ENCODE measurements around the gene HJURP. TPM values are rescaled to one million over a fixed set of nuclear protein-coding genes. Genes with fewer than 3 reads are reported as not detected.
"Not testable (repeated sequence)": the region's sequence is repeated elsewhere in the genome, so short reads cannot be mapped to it uniquely, and the experiment has no call there.

Gene HJURP
- 1 to 10 TPM in 3 of 6 experiments, under 1 TPM in 3; 0.27 to 2.5 (median 0.89) TPM for total RNA-seq
- long read RNA-seq, partial matches to known transcripts: 1 of 1 reads
- long read RNA-seq, other reads (novel, unspliced or antisense): 0 of 1 reads

- ATAC-seq (peak; percentile 98 to 99 (median 98)), DNase-seq (peak; percentile 93 to 94 (median 94))
- no peaks in the 10 kb centered on the region for H3K9me3 ChIP-seq
- peak within 1 kb of the TSS; percentile 50 to 78 (median 64) for H3K4me3 ChIP-seq
- H3K27me3 ChIP-seq: no peaks in the 10 kb centered on the region
- 0% methylated on average over 22 of the region's 60 CpGs for WGBS (ENCODE audit: insufficient coverage, low coverage, low lambda C conversion rate, missing lambda C conversion rate)
- peak; percentile 71 for TF ChIP-seq POLR2A (IDR thresholded peaks at IDR 0.05)
- TF ChIP-seq CTCF (IDR thresholded peaks at IDR 0.05): no peak
- no peaks in the 10 kb centered on the region for H3K36me3 ChIP-seq
- H3K27ac ChIP-seq: peak within 1 kb of the TSS in 1 of 3 donors; percentile 20
- intact Hi-C loops (cut with DNase I): no loop called here
- H3K4me1 ChIP-seq: peaks cover 0 to 4% (median 2%) of the 10 kb centered on the region in 4 donors
Observed at GRCh38 chr2:233854241-233854981, at the start of gene HJURP. Gene HJURP (minus strand): TSS chr2:233854535. CDS start chr2:233854500, 35 bp downstream.

- WGBS (ENCODE audit: insufficient coverage, low coverage, low lambda C conversion rate, missing lambda C conversion rate): 85% methylated on average over 4 of the region's 4 CpGs
- Histone ChIP-seq H3K4me1 (no peaks in the 10 kb centered on the region), H3K27ac (no peak overlapping the region), H3K36me3 (no peaks in the 10 kb centered on the region), H3K4me3 (no peak overlapping the region), H3K27me3 (no peaks in the 10 kb centered on the region), H3K9me3 (no peaks in the 10 kb centered on the region)
- TF ChIP-seq CTCF (IDR thresholded peaks at IDR 0.05) (no peak), POLR2A (IDR thresholded peaks at IDR 0.05) (no peak)
- intact Hi-C loops (cut with DNase I): no loop called here
- ATAC-seq (no peak), DNase-seq (no peak)
Observed at GRCh38 chr2:233901884-233902283, 47.5 kb upstream of the HJURP start.

- WGBS (ENCODE audit: insufficient coverage, low coverage, low lambda C conversion rate, missing lambda C conversion rate): 58% methylated on average over 3 of the region's 4 CpGs
- DNase-seq: no peak
- Histone ChIP-seq H3K9me3 (no peaks in the 10 kb centered on the region), H3K4me3 (no peak overlapping the region), H3K4me1 (no peaks in the 10 kb centered on the region), H3K36me3 (no peaks in the 10 kb centered on the region), H3K27me3 (no peaks in the 10 kb centered on the region), H3K27ac (no peak overlapping the region)
- TF ChIP-seq CTCF (IDR thresholded peaks at IDR 0.05): no peak
- no peak for ATAC-seq
- intact Hi-C loops (cut with DNase I): no loop called here
Observed at GRCh38 chr2:233901367-233901766, 47.0 kb upstream of the HJURP start.

- H3K4me3 ChIP-seq; H3K9me3 ChIP-seq; DNase-seq; H3K27ac ChIP-seq; H3K4me1 ChIP-seq; ATAC-seq; intact Hi-C loops (cut with DNase I); H3K36me3 ChIP-seq; H3K27me3 ChIP-seq: not testable (repeated sequence)
- WGBS (ENCODE audit: insufficient coverage, low coverage, low lambda C conversion rate, missing lambda C conversion rate): 75% methylated on average over 2 of the region's 2 CpGs
Observed at GRCh38 chr2:233896253-233896652, 41.9 kb upstream of the HJURP start.

GRCh38 chr2:233892793-233893192 lies 38.5 kb upstream of the HJURP start:
- WGBS (ENCODE audit: insufficient coverage, low coverage, low lambda C conversion rate, missing lambda C conversion rate): 55% methylated on average over 2 of the region's 2 CpGs

More at GRCh38 chr2:233892793-233893192, 38.5 kb upstream of the HJURP start:
- H3K27me3 ChIP-seq: no peaks in the 10 kb centered on the region
- no peaks in the 10 kb centered on the region for H3K4me1 ChIP-seq
- no peak for TF ChIP-seq POLR2A (IDR thresholded peaks at IDR 0.05)
- TF ChIP-seq CTCF (IDR thresholded peaks at IDR 0.05): no peak
- no peak for DNase-seq
- ATAC-seq: no peak
- no peak overlapping the region for H3K4me3 ChIP-seq
- H3K27ac ChIP-seq: no peak overlapping the region
- intact Hi-C loops (cut with DNase I): no loop called here
- H3K9me3 ChIP-seq: no peaks in the 10 kb centered on the region
- no peaks in the 10 kb centered on the region for H3K36me3 ChIP-seq
